HepG2 (cell line): ENCODE measurements around the gene MXRA8. TPM values are rescaled to one million over a fixed set of nuclear protein-coding genes. Genes with fewer than 3 reads are reported as not detected.

Source experiments
- ATF7-NPFF ChIP-seq: sonication (generic); formaldehyde crosslinking; IDR thresholded peaks from 2 replicates; pipeline ENCODE4 v1.8.1; 2023; ENCODE audit warnings: mild to moderate bottlenecking, low read depth, missing genetic modification reagents, moderate library complexity
- FOSL1 ChIP-seq: sonication (generic); formaldehyde crosslinking; IDR thresholded peaks from 2 replicates; pipeline ENCODE4 v1.9.0; 2021; ENCODE audit warnings: missing genetic modification reagents, borderline replicate concordance
- HNRNPH1 ChIP-seq: fragments of 200-400 bp; formaldehyde crosslinking; optimal IDR thresholded peaks from 2 replicates; pipeline ENCODE3; 2017; ENCODE audit warnings: mild to moderate bottlenecking, low read depth, low read length
- HNRNPL ChIP-seq: fragments of 200-400 bp; formaldehyde crosslinking; IDR thresholded peaks from 2 replicates; pipeline ENCODE4 v1.6.1; 2017; ENCODE audit warnings: mild to moderate bottlenecking, low read depth, low read length
- HOXA3 ChIP-seq: sonication (generic); formaldehyde crosslinking; IDR thresholded peaks from 2 replicates; pipeline ENCODE4 v1.5.0; 2020; ENCODE audit warnings: missing genetic modification reagents
- HOXA5 ChIP-seq: sonication (generic); formaldehyde crosslinking; IDR thresholded peaks from 2 replicates; pipeline ENCODE4 v1.4.0; 2020; ENCODE audit warnings: missing genetic modification reagents
- ISX ChIP-seq: sonication (generic); formaldehyde crosslinking; conservative IDR thresholded peaks from 2 replicates; pipeline ENCODE4 v1.5.0; 2020; ENCODE audit warnings: missing genetic modification reagents
- JDP2 ChIP-seq: sonication (generic); formaldehyde crosslinking; IDR thresholded peaks from 2 replicates; pipeline ENCODE4 v1.8.1; 2022; ENCODE audit warnings: missing genetic modification reagents, borderline replicate concordance
- KDM6A ChIP-seq: IDR thresholded peaks from 2 replicates; pipeline ENCODE4 v1.6.1; 2016; ENCODE audit warnings: low read depth
- MXI1 ChIP-seq: IDR thresholded peaks from 3 replicates; pipeline ENCODE4 v1.6.1; 2012; ENCODE audit warnings: low read depth, low read length, inconsistent platforms, borderline replicate concordance
- PHF20 ChIP-seq: sonication (generic); formaldehyde crosslinking; IDR thresholded peaks from 2 replicates; pipeline ENCODE4 v1.5.0; 2020; ENCODE audit warnings: mild to moderate bottlenecking, missing genetic modification reagents
- REXO4 ChIP-seq: sonication (generic); formaldehyde crosslinking; IDR thresholded peaks from 2 replicates; pipeline ENCODE4 v1.8.0; 2022; ENCODE audit warnings: missing genetic modification reagents, mild to moderate bottlenecking, borderline replicate concordance
- SAP130 ChIP-seq: IDR thresholded peaks from 2 replicates; pipeline ENCODE4 v1.6.1; 2016; ENCODE audit warnings: low read depth
- SPEN ChIP-seq: sonication (generic); formaldehyde crosslinking; IDR thresholded peaks from 2 replicates; pipeline ENCODE4 v1.5.1; 2020; ENCODE audit warnings: low read depth, mild to moderate bottlenecking, missing genetic modification reagents
- THYN1 ChIP-seq: sonication (generic); formaldehyde crosslinking; IDR thresholded peaks from 2 replicates; pipeline ENCODE4 v1.8.1; 2023; ENCODE audit warnings: low read depth, mild to moderate bottlenecking, moderate library complexity, missing genetic modification reagents, borderline replicate concordance
- TP53 ChIP-seq: sonication (generic); formaldehyde crosslinking; conservative IDR thresholded peaks from 2 replicates; pipeline ENCODE4 v1.4.0; 2020; ENCODE audit warnings: missing genetic modification reagents
- ZFP1 ChIP-seq: IDR thresholded peaks from 2 replicates; pipeline ENCODE4 v1.6.1; 2016
- ZNF121 ChIP-seq: sonication (generic); formaldehyde crosslinking; IDR thresholded peaks from 2 replicates; pipeline ENCODE4 v1.5.0; 2020; ENCODE audit warnings: mild to moderate bottlenecking, missing genetic modification reagents
- ZNF224 ChIP-seq: sonication (generic); formaldehyde crosslinking; IDR thresholded peaks from 2 replicates; pipeline ENCODE4 v1.5.0; 2020; ENCODE audit warnings: mild to moderate bottlenecking, missing genetic modification reagents
- ZNF230 ChIP-seq: sonication (generic); formaldehyde crosslinking; IDR thresholded peaks from 2 replicates; pipeline ENCODE4 v1.4.0; 2020; ENCODE audit warnings: mild to moderate bottlenecking, missing genetic modification reagents
- ZNF543 ChIP-seq: sonication (generic); formaldehyde crosslinking; IDR thresholded peaks from 2 replicates; pipeline ENCODE4 v1.4.0; 2020; ENCODE audit warnings: mild to moderate bottlenecking, missing genetic modification reagents
- ZNF557 ChIP-seq: sonication (generic); formaldehyde crosslinking; IDR thresholded peaks from 2 replicates; pipeline ENCODE4 v1.4.0; 2020; ENCODE audit warnings: missing genetic modification reagents
- ZNF570 ChIP-seq: sonication (generic); formaldehyde crosslinking; IDR thresholded peaks from 2 replicates; pipeline ENCODE4 v1.4.0; 2020; ENCODE audit warnings: mild to moderate bottlenecking, missing genetic modification reagents, borderline replicate concordance
- ZNF660 ChIP-seq: sonication (generic); formaldehyde crosslinking; IDR thresholded peaks from 2 replicates; pipeline ENCODE4 v1.5.1; 2020; ENCODE audit warnings: mild to moderate bottlenecking, low read depth, missing genetic modification reagents, borderline replicate concordance
- polyA plus RNA-seq, 8 experiments: library from polyadenylated mRNA; depleted of rRNA in 3 of 8; stranded (reverse) in 7 of 8; unstranded in 1 of 8; fragments of >200 nt; fragmentation: Illumina TruSeq in 4 of 8; extraction: Trizol in 4 of 8; gene quantifications; 2 replicates each; pipeline versions ENCODE4 v1.2.1 to v1.2.3, GENCODE V29; 2011 to 2016; ENCODE audit warnings: low read depth in 4 of 8, missing spikeins in 1 of 8, mixed read lengths in 1 of 8; ENCODE audit not compliant: insufficient read depth in 1 of 8
- total RNA-seq, 5 experiments: library from RNA; depleted of rRNA; stranded (reverse); fragments of >200 nt; fragmentation: Illumina TruSeq; extraction: Trizol; gene quantifications; 2 replicates each; pipeline ENCODE4 v1.2.3, GENCODE V29; 2016; ENCODE audit warnings: low read depth in 1 of 5
- TF ChIP-seq, protein P1 (sequence below): IDR thresholded peaks from 2 replicates; pipeline ENCODE4 v1.6.1; 2012; ENCODE audit warnings: low read length, improper control_type of control experiment
- TF ChIP-seq, protein P2 (sequence below): sonication (generic); formaldehyde crosslinking; IDR thresholded peaks from 2 replicates; pipeline ENCODE4 v1.4.0; 2020; ENCODE audit warnings: mild to moderate bottlenecking, low read depth, missing genetic modification reagents
- TF ChIP-seq, protein P3 (sequence below): sonication (generic); formaldehyde crosslinking; IDR thresholded peaks from 2 replicates; pipeline ENCODE4 v1.9.0; 2021; ENCODE audit warnings: missing genetic modification reagents, mild to moderate bottlenecking, borderline replicate concordance

Gene MXRA8
- total and polyA plus RNA-seq, 2 of the 13 experiments (the other 11 are each of a cell fraction or from before 2014, with no cell fraction given) = 19.8 to 44.8 TPM

DNA sequence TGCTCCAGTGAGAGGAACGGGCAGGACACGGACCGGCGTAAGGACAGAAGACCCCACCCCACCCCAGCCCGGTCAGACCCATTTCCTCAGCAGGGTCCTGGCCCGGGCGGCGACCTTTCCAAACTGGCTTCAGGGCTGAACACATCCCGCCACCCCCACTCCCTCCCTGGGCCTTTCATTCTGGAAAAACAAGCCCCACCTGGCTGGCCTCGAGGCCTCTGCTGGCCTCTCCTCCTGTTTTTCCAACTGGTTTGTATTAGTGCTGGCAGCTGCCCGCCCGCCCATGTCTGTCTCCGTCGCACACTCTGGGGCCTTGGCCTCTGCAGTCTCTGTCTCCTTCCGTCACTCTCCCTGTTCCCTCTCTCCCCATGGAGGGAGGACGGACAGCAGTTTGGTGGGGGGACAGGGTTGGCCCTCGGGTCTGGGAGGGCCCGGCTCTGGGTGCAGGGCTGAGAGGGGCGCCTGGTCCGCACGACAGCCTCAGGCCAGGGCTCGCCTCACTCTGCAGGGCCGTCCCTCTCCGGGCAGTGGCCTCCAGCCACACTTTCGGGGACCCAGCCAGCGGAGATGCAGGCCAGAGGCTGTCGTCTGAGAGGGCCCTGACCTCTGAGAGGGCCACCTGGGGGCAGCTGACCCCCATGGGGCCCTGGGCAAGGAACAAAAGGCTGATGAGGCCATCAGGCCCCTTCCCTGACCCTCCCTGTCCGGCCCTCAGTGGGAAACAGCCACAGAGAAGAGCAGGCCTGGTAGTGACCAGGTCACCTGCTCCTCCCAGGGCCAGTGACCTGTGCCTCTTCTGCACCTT lies 1.5 kb upstream of the MXRA8 start (continued):
- TF ChIP-seq, protein P1, sequence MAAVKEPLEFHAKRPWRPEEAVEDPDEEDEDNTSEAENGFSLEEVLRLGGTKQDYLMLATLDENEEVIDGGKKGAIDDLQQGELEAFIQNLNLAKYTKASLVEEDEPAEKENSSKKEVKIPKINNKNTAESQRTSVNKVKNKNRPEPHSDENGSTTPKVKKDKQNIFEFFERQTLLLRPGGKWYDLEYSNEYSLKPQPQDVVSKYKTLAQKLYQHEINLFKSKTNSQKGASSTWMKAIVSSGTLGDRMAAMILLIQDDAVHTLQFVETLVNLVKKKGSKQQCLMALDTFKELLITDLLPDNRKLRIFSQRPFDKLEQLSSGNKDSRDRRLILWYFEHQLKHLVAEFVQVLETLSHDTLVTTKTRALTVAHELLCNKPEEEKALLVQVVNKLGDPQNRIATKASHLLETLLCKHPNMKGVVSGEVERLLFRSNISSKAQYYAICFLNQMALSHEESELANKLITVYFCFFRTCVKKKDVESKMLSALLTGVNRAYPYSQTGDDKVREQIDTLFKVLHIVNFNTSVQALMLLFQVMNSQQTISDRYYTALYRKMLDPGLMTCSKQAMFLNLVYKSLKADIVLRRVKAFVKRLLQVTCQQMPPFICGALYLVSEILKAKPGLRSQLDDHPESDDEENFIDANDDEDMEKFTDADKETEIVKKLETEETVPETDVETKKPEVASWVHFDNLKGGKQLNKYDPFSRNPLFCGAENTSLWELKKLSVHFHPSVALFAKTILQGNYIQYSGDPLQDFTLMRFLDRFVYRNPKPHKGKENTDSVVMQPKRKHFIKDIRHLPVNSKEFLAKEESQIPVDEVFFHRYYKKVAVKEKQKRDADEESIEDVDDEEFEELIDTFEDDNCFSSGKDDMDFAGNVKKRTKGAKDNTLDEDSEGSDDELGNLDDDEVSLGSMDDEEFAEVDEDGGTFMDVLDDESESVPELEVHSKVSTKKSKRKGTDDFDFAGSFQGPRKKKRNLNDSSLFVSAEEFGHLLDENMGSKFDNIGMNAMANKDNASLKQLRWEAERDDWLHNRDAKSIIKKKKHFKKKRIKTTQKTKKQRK = no peak
- TF ChIP-seq PHF20 (no peak), ZNF660 (no peak), SPEN (peak; percentile 69), ZNF230 (CRISPR knock-in tag) (no peak), ZNF557 (CRISPR knock-in tag) (no peak), MXI1 (no peak), SAP130 (CRISPR knock-in tag) (peak; percentile 59), ZNF121 (CRISPR knock-in tag) (no peak), HNRNPL (peak; percentile 41; the same call in 1 of the 2 replicates), JDP2 (no peak), ZNF224 (CRISPR knock-in tag) (no peak), ZFP1 (no peak), ISX (CRISPR knock-in tag) (no peak), THYN1 (no peak), HNRNPH1 (no peak), HOXA5 (CRISPR knock-in tag) (0 out of 2 replicates have a peak, but pooled peaks have one; percentile 69), ZNF543 (peak; percentile 81), ZNF570 (no peak), ATF7-NPFF (0 out of 2 replicates have a peak, but pooled peaks have one; percentile 3), HOXA3 (CRISPR knock-in tag) (peak; percentile 58), TP53 (CRISPR knock-in tag) (no peak), FOSL1 (CRISPR knock-in tag) (no peak), REXO4 (no peak), KDM6A (CRISPR knock-in tag) (peak; percentile 30; the same call in 1 of the 2 replicates)
- TF ChIP-seq, protein P2, sequence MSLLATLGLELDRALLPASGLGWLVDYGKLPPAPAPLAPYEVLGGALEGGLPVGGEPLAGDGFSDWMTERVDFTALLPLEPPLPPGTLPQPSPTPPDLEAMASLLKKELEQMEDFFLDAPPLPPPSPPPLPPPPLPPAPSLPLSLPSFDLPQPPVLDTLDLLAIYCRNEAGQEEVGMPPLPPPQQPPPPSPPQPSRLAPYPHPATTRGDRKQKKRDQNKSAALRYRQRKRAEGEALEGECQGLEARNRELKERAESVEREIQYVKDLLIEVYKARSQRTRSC (CRISPR knock-in tag) = no peak
- TF ChIP-seq, protein P3, sequence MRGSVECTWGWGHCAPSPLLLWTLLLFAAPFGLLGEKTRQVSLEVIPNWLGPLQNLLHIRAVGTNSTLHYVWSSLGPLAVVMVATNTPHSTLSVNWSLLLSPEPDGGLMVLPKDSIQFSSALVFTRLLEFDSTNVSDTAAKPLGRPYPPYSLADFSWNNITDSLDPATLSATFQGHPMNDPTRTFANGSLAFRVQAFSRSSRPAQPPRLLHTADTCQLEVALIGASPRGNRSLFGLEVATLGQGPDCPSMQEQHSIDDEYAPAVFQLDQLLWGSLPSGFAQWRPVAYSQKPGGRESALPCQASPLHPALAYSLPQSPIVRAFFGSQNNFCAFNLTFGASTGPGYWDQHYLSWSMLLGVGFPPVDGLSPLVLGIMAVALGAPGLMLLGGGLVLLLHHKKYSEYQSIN (CRISPR knock-in tag) = no peak
